Measurements from ENCODE around the gene PIP. TPM values are rescaled to one million over a fixed set of nuclear protein-coding genes. Genes with fewer than 3 reads are reported as not detected.

PIP gene
- total and polyA plus RNA-seq, 9 of the 15 experiments (the other 6 are each of a cell fraction or from before 2014, with no cell fraction given) = not detected

DNA sequence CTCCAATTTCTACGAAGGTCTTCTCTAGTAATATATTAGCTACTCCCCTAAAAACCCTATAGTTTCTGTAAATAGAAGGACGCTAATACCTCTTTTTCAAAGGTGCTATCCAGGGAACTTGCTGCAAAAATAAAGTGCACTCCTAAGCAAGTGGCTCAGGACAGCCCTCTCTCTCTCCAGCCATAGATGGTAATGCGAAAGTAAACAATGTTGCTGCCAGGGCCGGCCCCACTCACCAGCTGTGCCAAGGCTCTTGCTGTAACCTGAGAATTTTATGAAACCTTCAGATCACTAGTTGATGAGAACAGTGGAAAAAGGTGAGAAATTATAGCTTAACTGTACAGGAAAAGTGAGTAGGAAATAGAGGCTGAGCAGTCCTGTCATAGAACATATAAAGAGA is 40.5 kb downstream of the PIP start:
- H2AFZ ChIP-seq (ENCODE audit: low read depth, low read length) = no peak overlapping the region
- no peaks in the 10 kb centered on the region for H3K9me1 ChIP-seq (ENCODE audit: control insufficient read depth, insufficient read depth, low read length)
- no peaks in the 10 kb centered on the region for H3K4me1 ChIP-seq (replicated peaks in 1 of 2; ENCODE audit: control insufficient read depth in 2 of 2, insufficient read depth in 2 of 2, low read length in 2 of 2)
- POLR2A ChIA-PET = no interaction called here
- BruUV-seq (replicated peaks) = no TSS peak
- no peaks in the 10 kb centered on the region for H3K9me3 ChIP-seq (replicated peaks; ENCODE audit: control insufficient read depth, insufficient read depth, low read depth, low read length)
- H3K79me2 ChIP-seq (ENCODE audit: control insufficient read depth, insufficient read depth, low read length) = no peaks in the 10 kb centered on the region
- H3K27ac ChIP-seq (ENCODE audit: extremely low read depth, low read depth, low read length) = no peak overlapping the region
- no peaks in the 10 kb centered on the region for H3K36me3 ChIP-seq (ENCODE audit: control insufficient read depth, insufficient read depth, low read length)
- FAIRE-seq = no peak
- intact Hi-C loops (cut with micrococcal nuclease) = no loop called here
- no peaks in the 10 kb centered on the region for H3K27me3 ChIP-seq (ENCODE audit: control insufficient read depth in 2 of 2, insufficient read depth in 2 of 2, low read length in 2 of 2)
- ATAC-seq = no peak
- no peak overlapping the region for H3K9ac ChIP-seq (ENCODE audit: insufficient read depth in 1 of 2, low read depth in 2 of 2, low read length in 2 of 2)
- TF ChIP-seq, protein P1, sequence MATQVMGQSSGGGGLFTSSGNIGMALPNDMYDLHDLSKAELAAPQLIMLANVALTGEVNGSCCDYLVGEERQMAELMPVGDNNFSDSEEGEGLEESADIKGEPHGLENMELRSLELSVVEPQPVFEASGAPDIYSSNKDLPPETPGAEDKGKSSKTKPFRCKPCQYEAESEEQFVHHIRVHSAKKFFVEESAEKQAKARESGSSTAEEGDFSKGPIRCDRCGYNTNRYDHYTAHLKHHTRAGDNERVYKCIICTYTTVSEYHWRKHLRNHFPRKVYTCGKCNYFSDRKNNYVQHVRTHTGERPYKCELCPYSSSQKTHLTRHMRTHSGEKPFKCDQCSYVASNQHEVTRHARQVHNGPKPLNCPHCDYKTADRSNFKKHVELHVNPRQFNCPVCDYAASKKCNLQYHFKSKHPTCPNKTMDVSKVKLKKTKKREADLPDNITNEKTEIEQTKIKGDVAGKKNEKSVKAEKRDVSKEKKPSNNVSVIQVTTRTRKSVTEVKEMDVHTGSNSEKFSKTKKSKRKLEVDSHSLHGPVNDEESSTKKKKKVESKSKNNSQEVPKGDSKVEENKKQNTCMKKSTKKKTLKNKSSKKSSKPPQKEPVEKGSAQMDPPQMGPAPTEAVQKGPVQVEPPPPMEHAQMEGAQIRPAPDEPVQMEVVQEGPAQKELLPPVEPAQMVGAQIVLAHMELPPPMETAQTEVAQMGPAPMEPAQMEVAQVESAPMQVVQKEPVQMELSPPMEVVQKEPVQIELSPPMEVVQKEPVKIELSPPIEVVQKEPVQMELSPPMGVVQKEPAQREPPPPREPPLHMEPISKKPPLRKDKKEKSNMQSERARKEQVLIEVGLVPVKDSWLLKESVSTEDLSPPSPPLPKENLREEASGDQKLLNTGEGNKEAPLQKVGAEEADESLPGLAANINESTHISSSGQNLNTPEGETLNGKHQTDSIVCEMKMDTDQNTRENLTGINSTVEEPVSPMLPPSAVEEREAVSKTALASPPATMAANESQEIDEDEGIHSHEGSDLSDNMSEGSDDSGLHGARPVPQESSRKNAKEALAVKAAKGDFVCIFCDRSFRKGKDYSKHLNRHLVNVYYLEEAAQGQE (IDR thresholded peaks at IDR 0.05; ENCODE audit: borderline replicate concordance) = no peak
- TF ChIP-seq, protein P1 (CRISPR knock-in tag; IDR thresholded peaks at IDR 0.05; ENCODE audit: low read depth) = no peak
- no peak for TF ChIP-seq ZNF445 (CRISPR knock-in tag; IDR thresholded peaks at IDR 0.05; ENCODE audit: low read depth)
- TF ChIP-seq NONO (IDR thresholded peaks at IDR 0.05; ENCODE audit: low read depth in 2 of 2, low read length in 1 of 2) = no peak
- TF ChIP-seq SNIP1 (IDR thresholded peaks at IDR 0.05; ENCODE audit: low read depth) = no peak
- no peak for TF ChIP-seq CAMTA2 (CRISPR knock-in tag; conservative IDR thresholded peaks at IDR 0.05)
- TF ChIP-seq FOXK1 (CRISPR knock-in tag; IDR thresholded peaks at IDR 0.05; ENCODE audit: borderline replicate concordance) = no peak
- TF ChIP-seq HIVEP1 (CRISPR knock-in tag; IDR thresholded peaks at IDR 0.05) = no peak
- no peak for TF ChIP-seq E2F1 (CRISPR knock-in tag; IDR thresholded peaks at IDR 0.05)
- TF ChIP-seq ZNF785 (CRISPR knock-in tag; IDR thresholded peaks at IDR 0.05) = no peak
- TF ChIP-seq MCM7 (IDR thresholded peaks at IDR 0.05) = no peak
- TF ChIP-seq RFX7 (CRISPR knock-in tag; IDR thresholded peaks at IDR 0.05) = no peak
- no peak for TF ChIP-seq YY1 (IDR thresholded peaks at IDR 0.05; ENCODE audit: borderline replicate concordance in 1 of 3, control insufficient read depth in 1 of 3, extremely low read depth in 1 of 3, insufficient read depth in 3 of 3, insufficient read length in 1 of 3, insufficient replicate concordance in 2 of 3, low read depth in 1 of 3, low read length in 2 of 3)
- TF ChIP-seq, protein P2, sequence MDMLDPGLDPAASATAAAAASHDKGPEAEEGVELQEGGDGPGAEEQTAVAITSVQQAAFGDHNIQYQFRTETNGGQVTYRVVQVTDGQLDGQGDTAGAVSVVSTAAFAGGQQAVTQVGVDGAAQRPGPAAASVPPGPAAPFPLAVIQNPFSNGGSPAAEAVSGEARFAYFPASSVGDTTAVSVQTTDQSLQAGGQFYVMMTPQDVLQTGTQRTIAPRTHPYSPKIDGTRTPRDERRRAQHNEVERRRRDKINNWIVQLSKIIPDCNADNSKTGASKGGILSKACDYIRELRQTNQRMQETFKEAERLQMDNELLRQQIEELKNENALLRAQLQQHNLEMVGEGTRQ (CRISPR knock-in tag; IDR thresholded peaks at IDR 0.05) = no peak
- 0% methylated on average over 4 of the region's 4 CpGs for WGBS (ENCODE audit: insufficient coverage, low coverage, missing lambda C conversion rate)
- CTCF ChIA-PET (ENCODE audit: low intra/inter-chr PET ratio) = no interaction called here
- in situ Hi-C loops (cut with MboI) = no loop called here
- no peak overlapping the region for H3K4me2 ChIP-seq (ENCODE audit: insufficient read depth, low read length)
- no peak overlapping the region for H3K4me3 ChIP-seq
- DNase-seq (ENCODE audit: extremely low read depth in 1 of 4, low spot score in 3 of 4) = no peak
- H4K20me1 ChIP-seq (replicated peaks; ENCODE audit: control insufficient read depth, insufficient read depth, low read length) = no peaks in the 10 kb centered on the region
